COR-L47 (cell line): ENCODE results near the gene NIT2.
"Not testable (repeated sequence)": the region's sequence is repeated elsewhere in the genome, so short reads cannot be mapped to it uniquely, and the experiment has no call there.

Experiments used
- DNase-seq: peaks from one replicate; lab custom pipeline; 2025; lab: John Stamatoyannopoulos, UW

The NIT2 gene, protein sequence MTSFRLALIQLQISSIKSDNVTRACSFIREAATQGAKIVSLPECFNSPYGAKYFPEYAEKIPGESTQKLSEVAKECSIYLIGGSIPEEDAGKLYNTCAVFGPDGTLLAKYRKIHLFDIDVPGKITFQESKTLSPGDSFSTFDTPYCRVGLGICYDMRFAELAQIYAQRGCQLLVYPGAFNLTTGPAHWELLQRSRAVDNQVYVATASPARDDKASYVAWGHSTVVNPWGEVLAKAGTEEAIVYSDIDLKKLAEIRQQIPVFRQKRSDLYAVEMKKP

DNA sequence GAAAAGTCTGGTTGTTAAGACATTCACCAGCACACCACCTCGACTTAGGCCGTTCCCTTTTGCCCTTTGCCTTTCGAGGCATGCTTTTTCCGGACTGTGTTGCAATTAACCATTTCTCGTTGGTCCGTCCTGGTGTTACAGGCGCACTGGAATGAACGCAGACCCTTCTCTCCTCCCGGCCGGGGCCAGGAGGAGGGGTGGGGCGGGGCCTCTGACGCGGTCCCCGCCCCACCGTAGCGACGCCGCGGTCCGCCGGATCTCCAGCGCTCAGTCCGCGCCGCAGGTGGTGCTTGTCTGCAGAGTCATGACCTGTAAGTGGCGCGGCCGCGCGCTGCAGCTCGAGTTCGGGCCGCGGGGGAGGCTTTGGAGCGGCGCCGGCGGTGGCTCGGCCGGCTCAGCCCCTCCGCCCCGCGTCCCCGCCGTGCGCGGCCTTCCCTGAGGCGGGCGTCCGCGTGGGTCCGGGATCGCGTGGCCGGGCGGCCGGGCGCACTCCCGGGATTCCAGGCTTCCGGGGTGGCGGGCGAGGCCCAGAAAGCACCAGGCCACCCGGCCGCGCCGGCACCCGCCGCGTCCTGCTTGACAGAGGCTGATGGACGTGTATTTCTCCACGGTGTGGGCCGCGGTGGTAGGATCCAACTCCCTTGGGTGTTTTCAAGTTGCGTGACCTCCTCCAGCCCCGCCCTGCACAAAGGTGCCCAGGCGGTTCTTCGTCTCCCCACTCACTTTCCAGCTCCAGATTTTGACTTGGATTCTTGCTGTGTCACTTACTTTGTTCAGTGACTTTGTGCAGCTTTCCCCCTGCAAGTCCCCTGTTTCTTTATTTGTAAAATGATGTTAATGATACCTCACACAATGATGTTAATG lies at the start of gene NIT2:
TSS of gene NIT2 (plus strand) at position 270 of the 864 bp plus-strand sequence. CDS start at position 305, 35 bp downstream.
- peak; percentile 84 for DNase-seq

DNA sequence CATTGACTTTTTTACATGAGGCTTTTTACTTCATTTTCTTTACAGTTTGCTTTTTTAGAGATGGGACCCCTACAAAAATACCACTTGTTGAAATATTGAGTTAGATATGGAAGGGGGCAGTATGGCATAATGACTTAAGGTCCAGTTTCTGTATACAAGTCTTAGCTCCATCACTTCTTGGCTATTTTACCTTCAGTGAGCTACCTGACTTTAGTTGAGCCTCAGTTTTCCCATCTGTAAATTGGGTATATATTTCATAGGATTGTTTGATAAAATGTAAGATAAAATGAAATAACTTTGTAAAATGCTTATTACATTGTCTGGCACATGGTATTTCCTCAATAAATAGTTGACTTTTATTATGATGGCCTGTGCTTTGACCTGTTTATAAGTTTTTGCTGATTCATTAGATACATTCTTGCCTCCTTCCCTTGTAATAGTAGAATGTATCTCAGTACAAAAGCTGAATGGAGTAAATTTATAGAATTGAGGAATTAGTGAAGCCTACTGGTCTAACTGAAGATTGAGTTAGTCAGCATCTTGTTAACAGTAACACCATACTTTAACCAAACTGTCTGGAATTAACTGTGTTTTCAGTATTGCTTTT lies 46.2 kb upstream of the NIT2 start:
- no peak for DNase-seq

DNA sequence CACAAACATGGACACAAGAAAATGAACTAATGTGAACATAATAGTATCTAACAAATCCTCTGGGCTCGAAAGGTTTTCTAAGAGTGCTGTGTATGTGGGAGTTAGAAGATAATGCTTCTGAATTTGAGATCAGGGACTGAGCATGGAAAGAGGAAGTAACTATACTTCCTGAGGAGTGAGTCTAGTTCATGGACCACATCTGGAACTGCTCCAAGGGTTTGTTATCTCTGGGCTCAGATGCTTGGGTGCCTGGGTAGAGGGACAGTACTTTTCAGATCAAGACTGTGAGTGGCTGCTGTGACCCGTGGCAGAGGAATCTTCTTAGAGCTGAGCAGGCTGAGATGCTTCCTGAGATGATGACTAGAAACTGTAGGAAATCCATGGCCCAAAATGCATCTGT lies 45.2 kb upstream of the NIT2 start:
- DNase-seq: no peak

DNA sequence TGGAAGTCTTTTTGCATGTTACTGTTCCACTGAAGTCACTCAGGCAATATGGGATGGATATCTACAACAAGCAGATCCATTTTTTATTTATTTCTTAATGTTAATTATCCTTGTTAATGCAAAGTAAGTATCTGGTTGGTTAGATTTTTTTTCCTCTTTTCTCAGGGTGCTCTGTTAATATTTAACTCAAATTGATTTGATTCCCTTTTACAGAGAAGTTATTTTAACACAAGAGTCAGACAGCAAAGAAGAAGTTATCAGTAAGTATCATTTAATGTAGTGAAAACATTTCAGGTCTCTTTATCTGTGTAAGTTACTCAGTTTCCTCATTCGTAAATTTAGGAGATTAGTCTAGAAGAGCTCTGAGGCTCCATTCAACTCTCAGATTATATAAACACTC lies 39.5 kb upstream of the NIT2 start:
- DNase-seq: no peak

DNA sequence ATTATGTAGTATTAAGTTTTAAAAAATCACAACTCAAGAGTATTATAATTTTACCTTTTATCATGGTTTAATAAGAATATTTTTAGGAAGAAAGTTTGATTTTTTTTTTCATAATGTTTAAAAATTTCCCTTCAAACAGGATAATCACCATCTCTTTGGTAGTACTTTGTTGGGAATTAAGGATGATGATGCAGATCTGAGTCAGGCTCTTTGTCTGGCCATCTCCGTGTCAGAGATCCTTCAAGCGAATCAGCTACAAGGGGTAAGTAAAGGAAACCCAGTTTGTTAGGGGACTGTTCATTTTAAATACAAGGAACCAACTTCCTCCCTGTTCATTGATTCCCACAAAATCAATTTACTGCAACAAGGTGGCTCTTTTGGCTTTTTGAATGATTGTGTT lies 36.8 kb upstream of the NIT2 start:
- DNase-seq: no peak

DNA sequence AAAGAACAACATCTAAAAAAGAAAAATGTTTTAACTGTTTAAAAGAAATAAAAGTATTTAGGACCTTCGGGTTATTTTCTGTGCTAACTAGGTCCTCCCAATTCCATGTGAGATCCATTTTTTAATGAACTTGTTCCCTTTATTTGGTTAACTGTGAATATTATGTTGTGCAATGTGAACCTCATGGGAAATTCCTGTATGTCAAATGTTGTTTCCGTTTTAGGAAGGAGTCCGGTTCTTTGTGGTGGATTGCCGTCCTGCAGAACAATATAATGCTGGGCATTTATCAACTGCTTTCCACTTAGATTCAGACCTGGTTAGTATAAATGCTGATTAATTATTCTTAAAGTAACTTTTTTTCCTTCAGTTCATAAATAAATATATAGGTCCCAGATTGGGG lies 35.5 kb upstream of the NIT2 start:
- no peak for DNase-seq

DNA sequence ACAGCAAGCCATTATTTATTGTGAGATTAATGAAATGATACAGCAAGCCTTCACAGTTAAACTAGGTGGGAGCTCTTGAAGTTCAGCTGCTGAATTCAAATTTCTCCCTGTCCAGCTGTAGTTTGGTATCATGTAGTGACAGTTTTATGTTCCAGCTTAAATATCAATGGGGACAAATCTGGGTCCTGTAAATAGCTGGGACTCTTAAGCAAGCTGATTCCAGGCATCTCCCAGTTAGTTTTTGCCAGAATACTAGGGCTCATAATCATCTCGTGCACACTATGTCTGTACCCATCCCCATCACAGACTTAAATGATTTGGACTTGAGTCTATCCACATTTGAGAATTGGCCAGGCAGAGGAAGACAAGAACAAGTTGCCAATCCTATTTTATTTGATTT lies 27.9 kb upstream of the NIT2 start:
- DNase-seq: no peak

DNA sequence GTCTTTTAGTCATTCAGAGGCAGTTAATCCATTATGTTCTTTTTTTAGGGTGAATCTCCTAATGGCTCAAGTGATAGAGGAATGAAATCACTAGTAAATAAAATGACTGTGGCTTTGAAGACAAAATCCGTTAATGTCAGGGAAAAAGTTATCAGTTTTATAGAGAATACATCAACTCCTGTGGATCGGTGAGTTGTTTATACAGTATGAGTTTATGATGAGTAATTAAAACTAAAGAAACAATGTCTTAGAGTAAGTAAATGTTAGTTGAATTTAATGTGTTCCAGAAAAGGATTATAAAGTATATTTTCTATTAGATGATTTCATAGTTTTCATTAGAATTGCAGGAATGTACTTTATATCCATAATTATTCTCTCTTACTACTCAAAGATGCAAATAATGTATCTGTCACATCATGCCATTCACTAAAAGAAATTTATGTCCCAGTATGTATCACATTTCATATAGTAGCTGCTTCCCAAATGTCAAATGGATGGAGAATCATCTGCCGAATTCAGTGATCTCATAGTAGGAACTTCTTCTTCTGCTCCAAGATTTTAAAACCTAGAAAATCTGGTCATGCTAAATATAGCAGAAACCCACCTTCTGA lies 24.1 kb upstream of the NIT2 start:
- DNase-seq: no peak

DNA sequence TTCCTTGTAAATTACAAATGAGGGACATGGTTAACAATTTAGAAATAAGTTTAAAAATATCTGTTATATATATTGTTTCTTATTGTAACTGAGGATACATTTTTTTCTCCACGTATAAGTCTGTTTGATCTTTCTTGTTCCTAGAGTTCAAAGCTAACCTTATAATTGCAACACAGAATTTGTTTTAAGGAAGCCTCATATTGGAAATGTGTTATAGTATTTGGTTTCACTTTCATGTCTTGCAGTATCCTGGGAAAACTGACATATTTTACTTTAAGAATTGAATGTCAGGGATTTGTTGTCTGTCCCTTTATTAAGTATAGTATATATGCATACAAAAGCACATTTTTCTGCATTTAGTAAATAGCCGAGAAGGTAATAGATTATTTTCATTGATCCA lies 23.5 kb upstream of the NIT2 start:
- DNase-seq: no peak

DNA sequence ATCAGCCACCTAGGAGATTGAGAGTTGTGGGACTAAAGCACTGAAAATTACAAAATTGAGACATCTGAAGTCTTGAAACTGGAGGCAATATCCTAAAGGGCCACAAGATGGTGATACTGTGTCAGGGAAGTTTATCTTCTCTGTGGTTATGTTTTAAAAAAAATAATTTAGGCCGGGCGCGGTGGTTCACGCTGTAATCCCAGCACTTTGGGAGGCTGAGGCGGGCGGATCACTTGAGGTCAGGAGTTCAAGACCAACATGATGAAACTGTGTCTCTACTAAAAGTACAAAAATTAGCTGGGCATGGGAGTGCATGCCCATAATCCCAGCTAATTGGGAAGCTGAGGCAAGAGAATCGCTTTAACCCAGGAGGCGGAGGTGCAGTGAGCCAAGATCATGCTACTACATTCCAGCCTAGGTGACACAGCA lies 17.9 kb upstream of the NIT2 start:
- peak; percentile 35 for DNase-seq

DNA sequence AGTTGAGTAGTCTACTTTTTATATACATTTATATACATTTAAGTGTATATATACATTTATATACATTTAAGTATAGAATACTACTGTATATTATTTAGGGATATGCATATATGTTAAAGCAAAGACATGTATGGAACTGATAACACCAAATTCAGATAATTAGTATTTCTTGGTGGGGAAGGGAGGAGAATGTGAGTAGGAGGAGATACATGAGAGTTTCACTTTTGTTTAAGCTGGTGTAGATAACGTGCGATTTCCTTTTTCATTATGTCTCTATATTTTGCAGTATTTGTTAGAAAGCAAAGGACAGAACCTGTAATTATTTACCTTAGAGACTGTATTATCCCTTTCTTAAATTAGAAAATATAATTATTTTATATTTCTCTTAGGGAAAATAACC lies 16.6 kb upstream of the NIT2 start:
- DNase-seq: no peak

DNA sequence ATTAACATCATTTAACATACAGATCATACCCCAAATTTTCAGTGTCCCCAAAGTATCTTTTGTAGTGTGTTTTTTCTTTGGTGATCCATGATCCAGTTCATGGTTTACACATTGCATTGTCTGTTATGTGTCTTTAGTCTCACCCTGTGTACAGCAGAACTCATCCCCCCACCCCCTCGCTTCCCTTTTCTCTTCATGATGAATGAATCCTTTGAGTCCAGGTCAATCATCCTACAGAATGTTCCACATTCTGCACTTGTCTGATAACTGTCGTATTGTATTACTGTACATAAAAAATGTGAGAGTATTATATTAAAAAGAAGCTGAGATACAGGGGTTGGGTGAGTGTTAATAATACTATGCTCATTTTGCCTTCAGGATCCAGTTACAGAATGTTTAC lies 14.6 kb upstream of the NIT2 start:
- DNase-seq: no peak

DNA sequence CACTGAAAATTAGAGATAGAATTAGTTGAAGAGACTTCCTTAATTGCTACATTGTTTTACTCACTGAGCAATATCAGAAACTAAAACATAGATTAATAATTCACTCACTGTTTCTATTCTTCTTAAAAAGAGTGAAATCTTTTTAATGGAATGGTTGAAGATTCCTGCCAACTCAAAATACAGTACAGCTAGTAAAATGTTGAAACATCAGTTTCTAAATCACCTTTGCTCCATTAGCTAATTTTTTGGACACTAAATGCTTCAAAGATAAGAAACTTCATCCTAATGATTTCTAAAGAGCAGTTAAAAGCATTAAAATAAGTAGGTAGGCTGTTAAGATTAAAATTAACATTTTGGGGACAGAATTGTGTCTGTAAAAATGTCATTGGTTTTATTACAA lies 10.5 kb upstream of the NIT2 start:
- no peak for DNase-seq

DNA sequence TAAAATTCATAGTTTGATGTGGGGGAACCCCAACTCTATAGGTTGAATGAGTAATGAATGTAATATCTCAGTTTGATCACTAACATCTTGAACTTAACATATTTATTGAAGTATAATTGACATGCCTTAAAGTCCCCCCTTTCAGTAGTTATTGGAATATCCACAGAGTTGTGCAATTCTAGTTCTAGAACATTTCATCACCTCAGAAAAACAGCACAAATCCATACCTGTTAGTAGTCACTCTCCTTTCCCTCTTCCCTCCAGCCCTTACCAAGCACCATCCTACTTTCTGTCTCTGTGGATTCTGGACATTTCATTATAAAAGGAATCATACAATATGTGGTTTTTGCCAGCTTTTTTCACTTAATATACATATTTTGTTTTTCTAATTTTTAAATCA lies 8.7 kb upstream of the NIT2 start:
- DNase-seq: no peak

DNA sequence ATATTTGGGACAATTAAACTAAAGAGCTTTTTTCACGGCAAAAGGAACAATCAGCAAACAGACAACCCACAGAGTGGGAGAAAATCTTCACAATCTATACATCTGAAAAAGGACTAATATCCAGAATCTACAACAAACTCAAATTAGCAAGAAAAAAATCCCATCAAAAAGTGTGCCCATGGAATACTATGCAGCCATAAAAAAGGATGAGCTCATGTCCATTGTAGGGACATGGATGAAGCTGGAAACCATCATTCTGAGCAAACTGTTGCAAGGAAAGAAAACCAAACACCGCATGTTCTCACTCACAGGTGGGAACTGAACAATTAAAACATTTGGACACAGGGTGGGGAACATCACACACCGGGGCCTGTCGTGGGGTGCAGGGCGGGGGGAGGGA lies 7.2 kb upstream of the NIT2 start:
- not testable (repeated sequence) for DNase-seq

DNA sequence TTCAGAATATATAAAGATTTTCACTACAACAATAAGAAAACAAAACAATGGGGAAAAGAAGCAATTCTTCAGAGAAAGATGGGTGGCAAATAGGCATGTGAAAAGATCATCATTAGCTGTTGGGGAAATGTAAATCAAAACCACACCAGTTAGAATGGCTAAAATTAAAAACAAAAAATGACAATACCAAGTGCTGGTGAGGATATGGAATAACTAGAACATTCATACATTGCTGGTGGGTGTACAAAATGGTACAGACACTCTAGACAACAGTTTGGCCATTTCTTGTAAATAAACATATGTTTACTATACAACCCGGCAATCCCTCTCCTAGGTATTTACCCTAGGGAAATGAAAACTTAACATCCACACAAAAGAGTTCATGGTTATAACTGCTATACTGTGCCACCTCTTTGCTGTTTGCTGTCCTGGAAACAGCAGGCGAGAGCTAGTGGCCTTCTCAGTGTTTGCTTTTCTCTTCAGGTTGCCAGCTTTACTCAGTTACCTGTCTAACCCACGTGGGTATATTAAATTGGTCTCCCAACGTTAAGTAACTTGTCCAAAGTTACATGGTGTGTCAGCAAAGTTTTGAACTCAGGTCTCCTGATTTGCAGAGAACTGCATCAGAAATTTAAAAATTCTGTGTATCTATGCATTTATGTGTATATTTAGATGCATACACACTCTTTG lies 4.6 kb upstream of the NIT2 start:
- DNase-seq: no peak

DNA sequence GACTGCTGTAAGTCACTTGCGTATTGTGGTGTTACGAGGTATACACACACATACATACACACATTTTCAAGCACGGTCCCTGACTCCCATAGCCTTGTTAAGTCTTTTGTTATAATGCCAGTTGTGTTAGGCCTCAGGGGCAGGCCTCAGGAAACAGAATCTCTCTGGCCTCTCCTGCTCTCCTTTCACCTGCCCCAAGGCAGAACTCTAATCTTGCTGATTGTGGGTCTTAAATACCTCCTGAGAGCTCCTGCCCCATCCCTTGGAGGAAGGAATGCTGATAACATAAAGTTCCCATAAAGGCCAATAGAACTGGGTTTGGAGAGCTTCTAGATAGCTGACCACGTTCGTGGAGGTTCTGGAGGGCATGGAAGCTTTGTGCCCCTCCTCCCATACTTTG lies 3.9 kb upstream of the NIT2 start:
- DNase-seq: no peak

DNA sequence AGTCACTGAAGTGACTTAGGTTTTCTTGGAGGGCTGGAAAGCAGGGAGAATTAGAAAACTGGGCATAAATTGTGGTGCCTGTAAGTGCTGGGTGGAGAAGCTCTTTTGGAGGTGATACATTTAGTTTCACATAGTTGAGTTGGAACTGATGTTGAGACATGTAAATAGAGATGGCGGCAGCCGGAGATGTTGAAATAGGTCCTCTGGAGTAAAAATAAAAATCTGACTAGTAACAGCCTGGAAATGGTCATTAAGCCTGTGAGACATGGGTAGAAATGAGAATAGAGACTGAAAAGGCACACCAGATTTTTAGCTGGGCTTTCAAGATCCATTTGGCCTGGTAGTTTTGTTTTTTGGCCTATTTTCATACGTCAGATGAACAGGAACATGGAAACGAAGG lies 2.9 kb upstream of the NIT2 start:
- DNase-seq: no peak

DNA sequence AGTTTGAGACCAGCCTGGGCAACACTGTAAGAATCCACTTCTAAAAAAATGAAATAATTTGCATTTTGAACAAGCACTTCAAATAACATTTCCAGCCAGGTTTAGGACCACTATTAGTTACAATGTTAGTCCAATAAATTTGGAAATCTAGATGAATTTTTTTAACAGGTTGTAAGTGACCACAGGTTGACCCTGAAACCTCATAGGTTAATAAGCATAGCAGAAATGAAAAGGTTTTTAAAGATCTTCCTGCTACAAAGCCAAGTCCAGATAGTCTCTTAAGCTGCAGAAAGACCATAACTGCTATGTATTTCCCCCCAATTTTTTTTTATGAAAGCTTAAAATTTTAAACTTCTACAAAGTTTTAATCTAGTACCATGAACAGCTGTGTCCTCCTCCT lies 1.5 kb upstream of the NIT2 start:
- DNase-seq: no peak

DNA sequence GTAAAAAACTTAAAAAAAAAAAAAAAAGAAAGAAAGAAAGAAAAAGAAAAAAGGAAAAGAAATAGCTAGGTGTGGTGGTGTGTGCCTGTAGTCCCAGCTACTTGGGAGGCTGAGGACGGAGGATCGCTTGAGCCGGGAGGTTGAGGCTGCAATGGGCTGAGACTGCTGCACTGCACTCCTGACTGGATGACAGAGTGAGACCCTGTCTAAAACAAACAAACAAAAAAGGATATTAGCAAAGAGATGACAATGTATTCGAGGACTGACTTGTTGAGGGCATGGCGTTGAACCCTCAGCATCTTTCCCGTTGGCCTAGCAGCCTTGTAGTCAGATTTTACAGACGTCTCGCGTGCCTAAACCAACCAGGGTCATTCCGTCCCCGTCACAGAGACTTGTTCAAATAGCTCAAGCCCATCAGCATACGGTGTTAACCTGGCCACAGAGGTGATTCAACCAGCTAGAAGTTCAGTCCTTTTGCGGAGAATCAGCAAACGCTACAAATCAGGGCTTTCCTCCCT lies 528 bp upstream of the NIT2 start:
- DNase-seq: no peak

DNA sequence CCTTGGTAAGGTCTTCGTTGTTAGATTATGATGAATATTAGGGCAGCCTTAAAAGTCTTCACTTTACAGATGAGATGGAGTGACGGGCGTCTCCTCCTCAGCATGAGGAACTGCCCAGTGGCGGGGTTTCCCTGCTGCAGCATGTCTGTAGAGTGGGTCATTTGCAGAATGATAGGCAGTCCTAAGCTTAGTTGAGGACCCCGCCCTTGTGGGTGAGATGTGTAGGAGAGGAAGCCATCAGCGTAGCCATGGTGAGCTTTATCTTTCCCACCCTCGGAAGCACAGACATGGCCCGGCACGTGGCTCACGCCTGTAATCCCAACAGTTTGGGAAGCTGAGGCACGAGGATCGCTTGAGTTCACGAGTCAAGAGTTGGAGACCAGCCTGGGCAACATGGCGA lies 877 bp downstream of the NIT2 start:
- peak; percentile 3 for DNase-seq

DNA sequence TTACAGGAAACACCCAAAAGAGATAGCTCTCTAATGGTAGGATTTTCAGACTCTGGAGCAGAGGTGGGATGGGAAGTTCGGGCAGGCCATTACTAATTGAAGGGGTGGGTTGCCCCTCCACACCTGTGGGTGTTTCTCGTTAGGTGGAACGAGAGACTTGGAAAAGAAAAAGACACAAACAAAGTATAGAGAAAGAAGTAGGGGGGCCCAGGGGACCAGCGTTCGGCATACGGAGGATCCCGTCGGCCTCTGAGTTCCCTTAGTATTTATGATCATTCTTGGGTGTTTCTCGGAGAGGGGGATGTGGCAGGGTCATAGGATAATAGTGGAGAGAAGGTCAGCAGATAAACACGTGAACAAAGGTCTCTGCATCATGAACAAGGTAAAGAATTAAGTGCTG lies 1.7 kb downstream of the NIT2 start:
- not testable (repeated sequence) for DNase-seq
